HCT116 (cell line): Measurements from ENCODE around the gene NDUFA8. TPM values are rescaled to one million over a fixed set of nuclear protein-coding genes. Genes with fewer than 3 reads are reported as not detected.

Experiments
- ATAC-seq: fragments of 200-7000 bp; cut with Tn5 transposase; 2 replicates; pipeline ENCODE4 v1.9.1; 2020; ENCODE audit warnings: mild to moderate bottlenecking, moderate library complexity
- BruUV-seq: library from RNA; stranded (reverse); fragments of 400-500 nt; replicated peaks from 2 replicates; lab custom pipeline; 2021; lab: Mats Ljungman, UMichigan
- CTCF ChIA-PET: fragments of 300-600 bp; sonication (Branson Sonifier 250); formaldehyde crosslinking; loops from one replicate; lab custom pipeline; 2021; ENCODE audit warnings: antibody characterized with exemption; lab: Charles Lee
- POLR2A ChIA-PET: fragments of 300-600, 350-600 bp; sonication (Branson Sonifier 250); formaldehyde crosslinking; loops from one replicate; lab custom pipeline; 2021; ENCODE audit warnings: antibody characterized with exemption; lab: Charles Lee
- RAD21 ChIA-PET, 2 experiments: fragments of 300-600 bp; sonication (Branson Sonifier 250); formaldehyde crosslinking; loops; one replicate each; lab custom pipeline; 2023; ENCODE audit warnings: low total read pairs in 2 of 2; ENCODE audit not compliant: uncharacterized antibody in 2 of 2, unreplicated experiment in 2 of 2, low non-redundant PET in 1 of 2; lab: Charles Lee
- DNase-seq: peaks from one replicate; pipeline ENCODE4 v3.0.0-alpha.2; 2010; ENCODE audit warnings: low read depth, low spot score
- H2AFZ ChIP-seq: fragments of 200-600 bp; shearing (Covaris generic), sonication (generic); 2 replicates; pipeline ENCODE4 v1.6.1; 2017; ENCODE audit warnings: low read depth, mixed run types, mixed read lengths, antibody characterized with exemption, low read length; ENCODE audit not compliant: poor library complexity, severe bottlenecking
- H3K27ac ChIP-seq: 2 replicates; pipeline ENCODE4 v1.5.1; 2012; ENCODE audit warnings: low read depth, low read length
- H3K27me3 ChIP-seq: fragments of 200-600 bp; sonication (generic); 2 replicates; pipeline ENCODE4 v1.6.1; 2016; ENCODE audit warnings: mixed run types, low read length, mixed read lengths; ENCODE audit not compliant: insufficient read depth
- H3K36me3 ChIP-seq, 2 experiments: fragments of 200-500 bp in 1 of 2; fragments of 200-600 bp in 1 of 2; sonication (Bioruptor generic) in 1 of 2; sonication (generic) in 1 of 2; 2 replicates each; pipeline versions ENCODE4 v1.5.1 to v1.6.1; 2014 to 2016; ENCODE audit warnings: low read length in 2 of 2, inconsistent platforms in 1 of 2, mixed read lengths in 1 of 2, mixed run types in 1 of 2; ENCODE audit not compliant: insufficient read depth in 2 of 2, control insufficient read depth in 1 of 2
- H3K4me1 ChIP-seq, 2 experiments: fragments of 200-600 bp in 1 of 2; sonication (generic) in 1 of 2; 2 replicates each; pipeline versions ENCODE4 v1.5.1 to v1.6.1; 2012 to 2017; ENCODE audit warnings: low read length in 2 of 2, inconsistent platforms in 1 of 2, mild to moderate bottlenecking in 1 of 2, mixed read lengths in 1 of 2, mixed run types in 1 of 2, moderate library complexity in 1 of 2; ENCODE audit not compliant: insufficient read depth in 2 of 2, control insufficient read depth in 1 of 2
- H3K4me2 ChIP-seq: fragments of 200-600 bp; sonication (generic); 2 replicates; pipeline ENCODE4 v1.6.1; 2017; ENCODE audit warnings: mixed run types, low read length, mixed read lengths
- H3K4me3 ChIP-seq, 2 experiments: fragments of 200-600 bp in 1 of 2; sonication (generic) in 1 of 2; replicated peaks in 1 of 2; 2 replicates each; pipeline ENCODE4 v1.5.1; 2011 to 2016; ENCODE audit warnings: low read length in 2 of 2, control low read depth in 1 of 2, low read depth in 1 of 2, mild to moderate bottlenecking in 1 of 2, mixed read lengths in 1 of 2, mixed run types in 1 of 2
- H3K79me2 ChIP-seq: fragments of 200-600 bp; sonication (generic); 2 replicates; pipeline ENCODE4 v1.6.1; 2017; ENCODE audit warnings: mild to moderate bottlenecking, mixed run types, low read length, moderate library complexity, mixed read lengths; ENCODE audit not compliant: insufficient read depth
- H3K9ac ChIP-seq: fragments of 200-600 bp; sonication (generic); 2 replicates; pipeline ENCODE4 v1.6.1; 2016; ENCODE audit warnings: low read length, mixed read lengths
- H3K9me2 ChIP-seq: fragments of 200-600 bp; sonication (generic), shearing (Covaris generic); 2 replicates; pipeline ENCODE4 v1.6.1; 2017; ENCODE audit warnings: mixed run types, mild to moderate bottlenecking, moderate library complexity; ENCODE audit not compliant: insufficient read depth
- H3K9me3 ChIP-seq, 2 experiments: fragments of 200-500 bp in 1 of 2; fragments of 200-600 bp in 1 of 2; sonication (Bioruptor generic) in 1 of 2; sonication (generic) in 1 of 2; 2 replicates each; pipeline ENCODE4 v1.6.1; 2014 to 2017; ENCODE audit warnings: low read length in 2 of 2, mixed read lengths in 2 of 2, inconsistent platforms in 1 of 2, low read depth in 1 of 2, mild to moderate bottlenecking in 1 of 2, mixed run types in 1 of 2, moderate library complexity in 1 of 2; ENCODE audit not compliant: control insufficient read depth in 1 of 2, insufficient read depth in 1 of 2
- H4K20me1 ChIP-seq: fragments of 200-600 bp; sonication (generic), shearing (Covaris generic); 2 replicates; pipeline ENCODE4 v1.6.1; 2017; ENCODE audit warnings: mixed run types, mild to moderate bottlenecking, moderate library complexity; ENCODE audit not compliant: insufficient read depth
- CBX3 ChIP-seq: IDR thresholded peaks from 2 replicates; pipeline ENCODE4 v1.6.1; 2012; ENCODE audit warnings: low read depth
- CEBPB ChIP-seq: IDR thresholded peaks from 2 replicates; pipeline ENCODE4 v1.6.1; 2012; ENCODE audit warnings: low read depth
- EGR1 ChIP-seq: IDR thresholded peaks from 2 replicates; pipeline ENCODE4 v1.6.1; 2012; ENCODE audit warnings: low read depth
- ELF1 ChIP-seq: IDR thresholded peaks from 2 replicates; pipeline ENCODE4 v1.6.1; 2012; ENCODE audit warnings: low read depth, borderline replicate concordance
- EZH2phosphoT487 ChIP-seq: fragments of 200-600 bp; IDR thresholded peaks from 2 replicates; pipeline ENCODE4 v1.6.1; 2018; ENCODE audit warnings: antibody characterized with exemption, borderline replicate concordance
- FOSL1 ChIP-seq: IDR thresholded peaks from 2 replicates; pipeline ENCODE4 v1.6.1; 2012; ENCODE audit warnings: low read depth
- POLR2A ChIP-seq: IDR thresholded peaks from 2 replicates; pipeline ENCODE4 v1.7.0; 2011; ENCODE audit warnings: borderline replicate concordance; ENCODE audit not compliant: insufficient read depth, insufficient read length; ENCODE audit errors: extremely low read depth
- POLR2AphosphoS5 ChIP-seq: IDR thresholded peaks from 2 replicates; pipeline ENCODE4 v1.6.1; 2011; ENCODE audit warnings: mild to moderate bottlenecking, low read depth, low read length, moderate library complexity
- REST ChIP-seq: IDR thresholded peaks from 2 replicates; pipeline ENCODE4 v1.6.1; 2012; ENCODE audit warnings: low read depth
- TCF7L2 ChIP-seq: IDR thresholded peaks from 2 replicates; pipeline ENCODE4 v1.7.0; 2011; ENCODE audit warnings: borderline replicate concordance, inconsistent platforms; ENCODE audit not compliant: insufficient read depth, insufficient read length; ENCODE audit errors: extremely low read depth
- YY1 ChIP-seq: IDR thresholded peaks from 2 replicates; pipeline ENCODE4 v1.6.1; 2011; ENCODE audit warnings: low read length, low read depth, moderate library complexity, mild to moderate bottlenecking; ENCODE audit not compliant: insufficient replicate concordance; ENCODE audit errors: extremely low read depth
- ZBTB33 ChIP-seq: IDR thresholded peaks from 2 replicates; pipeline ENCODE4 v1.6.1; 2011; ENCODE audit warnings: mild to moderate bottlenecking, low read length, moderate library complexity; ENCODE audit not compliant: insufficient replicate concordance; ENCODE audit errors: extremely low read depth
- ZFX ChIP-seq: fragments of 450-650 bp; IDR thresholded peaks from 2 replicates; pipeline ENCODE4 v1.6.1; 2017
- ZNF274 ChIP-seq: fragments of 200-500 bp; sonication (Bioruptor generic); IDR thresholded peaks from 2 replicates; pipeline ENCODE4 v1.6.1; 2014; ENCODE audit warnings: mild to moderate bottlenecking, low read depth, low read length, inconsistent platforms
- intact Hi-C: fragments of 100-400 bp; cut with micrococcal nuclease; formaldehyde crosslinking; loops from 2 replicates; pipeline ENCODE4 v1.10.0; 2022
- total RNA-seq: library from RNA; stranded (reverse); gene quantifications from one replicate; pipeline ENCODE4 v1.2.1, GENCODE V29; 2021; ENCODE audit not compliant: unreplicated experiment
- TF ChIP-seq, protein P1 (sequence below): IDR thresholded peaks from 2 replicates; pipeline ENCODE4 v1.6.1; 2012

The NDUFA8 gene
- total RNA-seq, 1 experiment from 2014 or later = 84.5 TPM

GRCh38 chr9:122202111-122202510 lies 42.5 kb upstream of the NDUFA8 start:
- H3K27ac ChIP-seq = no peak overlapping the region
- H3K4me1 ChIP-seq = peaks cover 9 to 12% of the 10 kb centered on the region in 2 experiments
- RAD21 ChIA-PET = interaction anchor here in 1 of 2 experiments (0.6 kb wide), 1 partner anchor 35 kb away, joined by 4 read pairs; no protein-coding TSS in a partner anchor
- H3K4me3 ChIP-seq = no peak overlapping the region
- DNase-seq (no peak), ATAC-seq (no peak)
- H3K36me3 ChIP-seq = no peaks in the 10 kb centered on the region
- no peaks in the 10 kb centered on the region for H3K9me2 ChIP-seq
- no peak overlapping the region for H3K9ac ChIP-seq
- no peak overlapping the region for H2AFZ ChIP-seq
- no peaks in the 10 kb centered on the region for H4K20me1 ChIP-seq
- no peak for TF ChIP-seq ELF1
- no peak for TF ChIP-seq POLR2AphosphoS5
- TF ChIP-seq ZNF274 = no peak
- no peak for TF ChIP-seq YY1
- no peak for TF ChIP-seq TCF7L2
- no peak for TF ChIP-seq EGR1
- TF ChIP-seq CBX3 = no peak
- TF ChIP-seq ZFX = no peak
- no peak for TF ChIP-seq POLR2A
- no peak for TF ChIP-seq REST
- no peak for TF ChIP-seq EZH2phosphoT487
- TF ChIP-seq ZBTB33 = no peak
- TF ChIP-seq, protein P1, sequence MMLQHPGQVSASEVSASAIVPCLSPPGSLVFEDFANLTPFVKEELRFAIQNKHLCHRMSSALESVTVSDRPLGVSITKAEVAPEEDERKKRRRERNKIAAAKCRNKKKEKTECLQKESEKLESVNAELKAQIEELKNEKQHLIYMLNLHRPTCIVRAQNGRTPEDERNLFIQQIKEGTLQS = no peak
- no peak for TF ChIP-seq FOSL1
- no peak for TF ChIP-seq CEBPB
- no peaks in the 10 kb centered on the region for H3K27me3 ChIP-seq
- no peak overlapping the region for H3K4me2 ChIP-seq
- BruUV-seq = no TSS peak
- POLR2A ChIA-PET = no interaction called here
- no peaks in the 10 kb centered on the region for H3K9me3 ChIP-seq
- no peaks in the 10 kb centered on the region for H3K79me2 ChIP-seq
- intact Hi-C loops = no loop called here
- CTCF ChIA-PET = no interaction called here
